GM18858 (cell line): ENCODE results near the gene NLRX1.
"Not testable (repeated sequence)": the region's sequence is repeated elsewhere in the genome, so short reads cannot be mapped to it uniquely, and the experiment has no call there.

Experiments
- ATAC-seq: cut with Tn5 transposase; IDR thresholded peaks from one replicate; pipeline ENCODE4 v1.9.1; 2021; ENCODE audit not compliant: unreplicated experiment

The NLRX1 gene

DNA sequence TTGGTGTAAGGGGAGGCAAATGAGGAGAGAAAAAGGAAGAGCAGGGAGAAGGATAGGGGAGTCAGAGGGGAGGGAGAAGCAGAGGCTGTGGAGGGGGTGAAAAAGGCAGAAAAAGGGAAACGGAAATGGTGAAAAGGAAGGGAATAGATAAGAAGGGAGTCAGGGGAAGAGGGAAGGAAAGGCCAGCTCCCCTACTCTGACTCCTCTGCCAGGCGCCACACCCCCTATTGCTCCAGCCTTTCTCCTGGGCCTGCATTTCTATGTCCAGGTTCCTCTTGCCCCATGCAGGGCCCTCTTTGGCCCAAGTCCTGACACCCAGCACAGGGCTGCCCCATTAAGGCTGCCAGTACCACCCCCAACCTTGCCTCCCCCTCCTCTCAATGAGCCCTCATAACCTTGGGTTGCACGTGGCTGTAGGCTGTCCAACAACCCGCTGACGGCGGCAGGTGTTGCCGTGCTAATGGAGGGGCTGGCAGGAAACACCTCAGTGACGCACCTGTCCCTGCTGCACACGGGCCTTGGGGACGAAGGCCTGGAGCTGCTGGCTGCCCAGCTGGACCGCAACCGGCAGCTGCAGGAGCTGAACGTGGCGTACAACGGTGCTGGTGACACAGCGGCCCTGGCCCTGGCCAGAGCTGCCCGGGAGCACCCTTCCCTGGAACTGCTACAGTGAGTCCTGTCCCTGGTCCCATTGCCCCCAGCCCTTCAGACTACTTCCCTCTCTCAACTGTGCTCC lies 13.3 kb downstream of the NLRX1 start:
- no peak for ATAC-seq

DNA sequence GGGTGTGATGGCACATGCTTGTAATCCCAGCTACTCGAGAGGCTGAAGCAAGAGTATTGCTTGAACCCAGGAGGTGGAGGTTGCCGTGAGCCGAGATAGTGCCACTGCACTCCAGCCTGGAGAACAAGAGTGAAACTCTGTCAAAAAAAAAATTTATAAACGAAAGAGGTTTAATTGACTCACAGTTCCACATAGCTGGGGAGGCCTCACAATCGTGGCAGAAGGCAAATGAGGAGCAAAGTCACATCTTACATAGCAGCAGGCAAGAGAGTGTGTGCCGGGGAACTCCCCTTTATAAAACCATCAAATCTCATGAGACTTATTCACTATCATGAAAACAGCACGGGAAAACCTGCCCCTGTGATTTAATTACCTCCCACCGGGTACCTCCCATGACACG lies 15.9 kb downstream of the NLRX1 start:
- ATAC-seq: not testable (repeated sequence)

DNA sequence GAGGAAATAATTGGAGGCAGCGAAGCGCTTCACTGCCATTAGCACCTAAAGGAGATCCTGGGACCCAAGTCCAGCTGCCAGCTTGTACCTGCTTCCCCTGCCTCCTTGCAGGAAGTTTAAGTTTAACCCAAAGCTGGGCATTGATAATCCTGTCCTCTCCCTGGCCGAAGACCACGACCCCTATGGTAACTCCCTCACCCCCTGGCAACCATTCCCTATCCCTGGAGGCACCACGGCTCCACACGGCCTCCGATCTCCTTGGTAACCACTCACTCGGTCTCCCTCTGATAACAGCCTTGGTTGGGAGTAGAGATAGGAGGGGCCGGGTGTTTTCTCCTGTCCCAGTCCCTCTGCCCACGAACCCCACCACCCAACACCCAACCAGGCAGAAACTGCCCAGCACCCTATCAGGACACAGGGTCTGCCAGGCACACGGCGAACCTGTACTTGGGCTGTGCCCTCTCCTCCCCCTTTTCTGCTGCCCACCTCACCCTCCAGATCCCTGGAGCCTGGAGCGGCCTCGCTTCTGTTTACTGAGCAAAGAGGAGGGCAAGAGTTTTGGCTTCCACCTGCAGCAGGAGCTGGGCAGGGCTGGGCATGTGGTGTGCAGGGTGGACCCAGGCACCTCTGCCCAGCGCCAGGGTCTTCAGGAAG lies 17.6 kb downstream of the NLRX1 start:
- no peak for ATAC-seq

DNA sequence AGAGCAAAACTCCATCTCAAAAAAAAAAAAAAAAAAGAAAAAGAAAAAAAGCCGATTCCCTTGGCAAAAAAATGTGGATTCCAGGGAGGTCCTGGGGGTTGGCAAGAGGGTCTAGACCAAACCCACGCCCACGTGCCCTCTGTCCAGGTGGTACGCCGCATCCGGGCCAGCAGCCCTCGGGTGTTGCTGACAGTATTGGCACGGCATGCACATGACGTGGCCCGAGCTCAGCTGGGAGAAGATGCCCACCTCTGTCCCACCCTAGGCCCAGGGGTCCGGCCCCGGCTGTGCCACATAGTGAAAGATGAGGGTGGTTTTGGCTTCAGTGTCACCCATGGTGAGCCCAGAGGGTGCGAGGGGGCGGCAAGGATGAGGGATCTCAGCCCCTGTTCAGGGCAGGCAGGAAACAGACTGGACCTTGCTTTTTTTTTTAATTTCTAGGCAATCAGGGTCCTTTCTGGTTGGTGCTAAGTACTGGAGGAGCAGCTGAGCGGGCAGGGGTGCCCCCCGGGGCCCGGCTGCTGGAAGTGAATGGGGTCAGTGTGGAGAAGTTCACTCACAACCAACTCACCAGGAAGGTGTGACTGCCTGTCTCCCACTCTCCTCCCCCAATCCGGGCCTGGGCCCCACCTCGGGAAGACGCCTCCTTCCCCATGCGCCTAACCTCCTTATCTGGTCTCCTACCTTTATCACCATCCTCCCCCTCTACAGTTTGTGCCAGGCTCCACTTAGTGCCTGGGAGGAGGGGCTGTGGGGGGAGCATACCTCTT lies 18.8 kb downstream of the NLRX1 start:
- no peak for ATAC-seq

DNA sequence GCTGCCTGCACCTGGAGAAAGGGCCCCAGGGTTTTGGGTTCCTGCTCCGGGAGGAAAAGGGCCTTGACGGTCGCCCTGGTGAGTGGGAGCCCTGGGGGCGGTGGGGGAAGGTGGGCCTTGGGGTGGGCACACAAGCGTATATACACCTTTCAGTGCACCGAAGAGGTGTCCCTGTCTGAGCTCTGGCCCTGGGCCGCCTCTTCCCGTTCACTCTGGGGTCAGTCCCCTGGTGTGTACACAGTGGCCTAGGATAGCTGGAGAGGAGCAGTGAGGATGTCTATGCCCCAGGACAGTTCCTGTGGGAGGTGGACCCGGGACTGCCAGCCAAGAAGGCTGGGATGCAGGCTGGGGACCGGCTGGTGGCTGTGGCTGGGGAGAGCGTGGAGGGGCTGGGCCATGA lies 19.5 kb downstream of the NLRX1 start:
- ATAC-seq: no peak

DNA sequence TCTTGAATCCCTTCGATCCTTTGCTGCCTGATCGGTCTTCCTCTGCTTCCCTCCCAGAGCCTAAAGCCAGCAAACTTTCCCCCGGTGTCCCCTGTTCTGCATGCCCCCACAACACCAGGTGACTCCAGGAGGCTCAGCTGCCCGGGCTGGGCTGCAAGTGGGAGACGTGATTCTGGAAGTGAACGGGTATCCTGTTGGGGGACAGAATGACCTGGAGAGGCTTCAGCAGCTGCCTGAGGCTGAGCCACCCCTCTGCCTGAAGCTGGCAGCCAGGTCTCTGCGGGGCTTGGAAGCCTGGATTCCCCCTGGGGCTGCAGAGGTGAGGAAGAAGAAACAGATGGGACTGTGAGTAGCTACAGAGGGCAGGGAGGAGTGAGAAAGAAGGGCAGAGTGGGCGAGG lies 20.4 kb downstream of the NLRX1 start:
- ATAC-seq: no peak

DNA sequence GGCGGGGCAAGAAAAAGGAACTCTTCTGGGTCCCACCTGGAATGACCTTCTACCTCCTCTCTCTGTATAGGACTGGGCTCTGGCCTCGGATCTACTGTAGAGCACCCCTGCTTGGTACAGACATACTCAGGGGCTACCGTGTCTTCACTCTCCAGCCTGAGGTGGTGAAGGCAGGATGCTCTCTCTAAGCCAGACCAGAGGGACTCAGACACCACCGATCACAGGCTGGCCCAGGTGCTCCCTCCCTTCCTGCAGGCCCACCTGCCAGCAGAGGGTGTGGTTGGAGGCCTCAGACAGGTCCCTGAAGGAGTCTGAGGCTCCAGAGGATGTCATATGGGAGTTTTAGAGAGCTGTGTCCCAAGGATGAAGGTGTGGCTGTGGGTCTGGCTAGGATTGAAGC lies 20.9 kb downstream of the NLRX1 start:
- no peak for ATAC-seq

DNA sequence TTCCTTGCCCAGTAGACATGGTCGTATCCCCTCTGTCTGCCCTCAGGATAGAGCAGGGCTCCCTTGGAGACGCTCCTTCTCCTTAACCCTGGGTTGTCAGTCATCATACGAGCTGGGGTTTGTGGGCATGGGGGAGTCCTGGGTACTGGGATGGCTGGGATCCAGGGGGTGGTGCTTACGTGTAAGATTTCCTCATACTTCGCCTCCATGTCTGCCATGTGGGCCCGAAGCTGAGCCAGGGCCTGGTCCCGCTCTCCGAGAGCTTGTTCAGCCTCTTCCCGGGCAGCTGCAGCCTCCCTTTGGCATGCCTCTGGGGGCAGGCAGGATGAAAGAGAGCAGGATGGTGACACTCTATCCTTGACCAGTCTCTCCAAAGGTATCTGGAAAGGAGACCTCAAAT lies 22.0 kb downstream of the NLRX1 start:
- ATAC-seq: no peak

DNA sequence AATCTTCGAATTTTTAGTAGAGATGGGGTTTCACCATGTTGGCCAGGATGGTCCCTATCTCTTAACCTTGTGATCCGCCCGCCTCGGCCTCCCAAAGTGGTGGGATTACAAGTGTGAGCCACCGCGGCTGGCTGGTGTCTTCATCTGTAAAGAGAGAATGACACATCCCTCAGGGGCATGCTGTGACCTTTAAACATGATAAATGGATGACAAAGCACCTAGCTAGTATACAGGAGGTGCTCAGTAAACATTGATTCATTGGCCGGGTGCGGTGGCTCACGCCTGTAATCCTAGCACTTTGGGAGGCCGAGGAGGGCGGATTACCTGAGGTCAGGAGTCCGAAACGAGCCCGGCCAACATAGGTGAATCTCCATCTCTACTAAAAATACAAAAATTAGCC lies 22.7 kb downstream of the NLRX1 start:
- not testable (repeated sequence) for ATAC-seq

DNA sequence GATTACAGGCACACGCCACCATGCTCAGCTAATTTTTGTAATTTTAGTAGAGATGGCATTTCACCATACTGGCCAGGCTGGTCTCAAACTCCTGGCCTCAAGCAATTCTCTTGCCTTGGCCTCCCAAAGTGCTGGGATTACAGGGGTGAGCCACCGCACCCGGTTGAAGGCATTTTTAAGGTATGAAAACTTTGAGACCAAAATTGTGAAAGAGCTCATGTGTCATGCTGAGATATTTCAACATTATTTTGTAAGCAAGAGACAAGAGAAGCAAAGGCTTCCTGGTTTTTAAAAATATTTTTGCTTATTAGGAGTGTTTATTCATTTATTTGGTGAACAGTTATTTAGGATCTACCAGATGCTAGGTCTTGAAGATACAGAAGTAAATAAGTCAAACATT lies 23.6 kb downstream of the NLRX1 start:
- no peak for ATAC-seq

DNA sequence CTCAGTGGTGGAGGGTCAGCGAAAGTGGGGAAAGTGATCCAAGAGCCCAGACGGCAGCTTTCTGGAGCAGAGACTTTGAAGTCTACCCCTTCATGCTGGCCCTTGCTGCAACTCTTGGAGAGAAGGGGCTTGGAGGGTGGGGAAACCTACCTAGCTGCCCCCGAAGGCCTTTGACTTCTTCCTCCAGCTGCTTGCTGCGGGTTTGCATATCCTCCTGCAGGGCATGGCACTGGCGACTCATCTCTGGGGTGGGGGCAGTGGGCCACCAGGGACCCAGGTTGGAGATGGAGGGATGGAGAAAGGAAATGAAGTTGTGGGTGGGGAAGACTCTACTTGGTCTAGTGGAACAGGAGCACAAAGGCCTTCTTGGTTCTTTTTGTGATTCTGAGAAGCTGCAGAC lies 24.5 kb downstream of the NLRX1 start:
- ATAC-seq: no peak

DNA sequence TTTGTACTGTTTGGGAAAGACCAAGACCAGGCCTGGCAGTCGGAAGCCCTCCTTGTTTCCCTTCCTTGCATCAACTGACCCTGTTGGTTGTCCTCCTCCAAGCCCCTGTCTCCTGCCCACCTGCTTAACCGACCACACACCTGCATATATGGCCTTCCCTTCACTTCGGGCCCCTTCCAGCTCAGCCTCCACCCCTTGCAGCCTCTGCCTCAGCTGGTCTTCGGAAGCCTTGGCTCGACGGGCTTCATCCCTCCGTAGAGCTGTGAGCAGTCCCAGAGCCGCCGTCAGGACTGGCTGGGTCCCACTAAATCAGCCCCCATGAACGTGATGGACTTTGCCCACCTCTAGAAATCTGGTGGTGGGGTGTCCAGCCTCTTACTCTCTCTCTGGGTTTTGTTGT lies 25.1 kb downstream of the NLRX1 start:
- no peak for ATAC-seq

DNA sequence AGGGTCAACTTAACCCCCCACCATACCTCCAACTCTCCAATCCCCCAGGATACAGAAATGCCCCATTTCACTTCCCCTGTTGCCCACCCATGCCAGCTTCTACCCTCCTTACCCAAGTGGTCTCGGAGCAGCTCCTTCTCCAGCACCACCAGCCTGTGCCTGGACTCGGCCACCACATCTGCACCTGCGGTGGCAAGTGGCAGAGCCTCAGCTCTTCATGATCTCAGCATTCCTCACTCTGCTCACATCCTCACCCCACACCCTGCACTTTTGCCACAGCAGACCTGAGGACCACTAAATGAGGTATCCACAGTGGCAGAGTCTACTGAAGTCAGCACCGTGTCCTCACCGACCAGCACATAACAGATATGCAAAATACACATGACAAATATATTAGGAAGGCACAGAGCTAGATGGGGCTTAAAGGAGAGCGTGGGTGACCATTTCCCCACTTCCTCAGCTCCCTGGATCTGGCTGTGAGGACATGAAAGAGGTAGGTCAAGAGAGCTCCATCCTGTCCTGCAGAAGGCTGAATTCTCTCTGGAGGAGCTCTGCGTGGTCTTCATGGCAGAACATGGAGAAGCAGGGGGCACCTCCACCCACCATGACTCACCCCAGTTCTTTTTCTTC lies 26.4 kb downstream of the NLRX1 start:
- ATAC-seq: no peak

DNA sequence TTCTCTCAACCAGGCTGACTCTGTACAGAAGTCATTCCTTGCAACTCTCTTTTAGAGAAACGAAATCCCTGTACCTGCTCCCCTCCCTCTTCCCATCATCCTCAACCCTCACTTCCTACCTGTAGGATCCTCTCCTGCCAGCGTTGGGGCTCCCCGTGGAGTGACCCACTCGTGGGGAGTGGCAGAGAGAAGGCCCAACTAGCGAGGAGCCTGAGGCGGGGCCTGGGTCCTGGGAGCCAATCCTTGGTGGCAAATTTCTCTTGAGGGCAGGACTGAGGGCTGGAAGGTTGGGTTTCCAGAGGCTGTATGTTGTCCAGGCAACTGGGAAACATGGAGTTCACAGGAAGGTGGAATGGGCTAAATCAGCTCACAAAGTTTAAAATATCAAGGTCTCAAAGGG lies 27.2 kb downstream of the NLRX1 start:
- no peak for ATAC-seq

DNA sequence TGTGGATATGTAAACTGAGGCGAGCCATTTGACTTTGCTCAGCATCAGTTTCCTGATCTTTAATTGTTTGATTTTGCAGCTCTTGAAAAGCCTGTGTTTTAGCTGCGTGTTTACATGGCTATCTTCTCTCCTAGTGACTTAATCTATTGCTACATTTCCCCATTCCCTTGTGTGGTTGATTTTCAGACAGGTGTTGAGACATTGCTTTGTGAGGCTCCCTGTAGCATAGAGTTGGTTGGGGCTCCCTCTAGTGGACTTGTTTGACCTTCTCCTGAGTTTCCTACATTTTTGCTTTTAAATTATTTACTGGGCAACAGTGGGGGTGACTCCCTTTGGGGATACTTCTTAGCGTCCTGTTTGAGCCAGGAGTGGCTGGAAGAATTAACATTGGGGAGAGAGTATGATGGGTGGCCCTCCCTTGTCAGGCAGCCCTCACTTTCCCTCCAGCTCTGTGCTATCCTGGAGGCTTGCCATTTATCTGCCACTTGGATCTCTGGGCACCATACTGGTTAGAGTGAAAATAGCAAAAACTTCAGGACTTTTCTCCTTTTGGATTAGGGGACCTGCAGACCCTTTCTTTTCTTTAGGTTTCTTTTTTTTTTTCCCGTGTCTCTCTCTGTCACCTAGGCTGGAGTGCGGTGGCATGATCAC lies 28.4 kb downstream of the NLRX1 start:
- no peak for ATAC-seq

DNA sequence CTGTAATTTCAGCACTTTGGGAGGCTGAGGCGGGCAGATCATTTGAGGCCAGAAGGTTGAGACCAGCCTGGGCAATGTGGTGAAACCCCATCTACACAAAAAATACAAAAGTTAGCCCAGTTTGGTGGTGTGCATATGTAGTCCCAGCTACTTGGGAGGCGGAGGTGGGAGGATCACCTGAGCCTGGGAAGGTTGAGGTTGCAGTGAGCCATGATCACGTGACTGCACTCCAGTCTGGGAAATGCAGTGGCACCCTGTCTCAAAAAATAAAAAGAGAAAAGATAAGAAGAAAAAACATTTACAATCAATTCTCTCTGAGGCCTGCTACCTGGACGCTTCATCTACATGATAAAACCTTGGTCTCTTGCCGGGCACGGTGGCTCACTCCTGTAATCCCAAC lies 30.4 kb downstream of the NLRX1 start:
- ATAC-seq: no peak

DNA sequence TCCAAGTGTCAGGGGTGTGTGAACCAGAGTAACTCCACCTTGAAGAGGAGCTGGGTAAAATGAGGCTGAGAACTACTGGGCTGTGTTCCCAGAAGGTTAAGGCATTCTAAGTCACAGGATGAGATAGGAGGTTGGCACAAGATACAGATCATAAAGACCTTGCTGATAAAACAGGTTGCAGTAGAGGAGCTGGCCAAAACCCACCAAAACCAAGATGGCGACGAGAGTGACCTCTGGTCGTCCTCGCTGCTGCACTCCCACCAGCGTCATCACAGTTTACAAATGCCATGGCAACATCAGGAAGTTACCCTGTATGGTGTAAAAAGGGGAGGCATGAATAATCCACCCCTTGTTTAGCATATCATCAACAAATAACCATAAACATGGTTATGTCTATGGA lies 32.7 kb downstream of the NLRX1 start:
- ATAC-seq: not testable (repeated sequence)

DNA sequence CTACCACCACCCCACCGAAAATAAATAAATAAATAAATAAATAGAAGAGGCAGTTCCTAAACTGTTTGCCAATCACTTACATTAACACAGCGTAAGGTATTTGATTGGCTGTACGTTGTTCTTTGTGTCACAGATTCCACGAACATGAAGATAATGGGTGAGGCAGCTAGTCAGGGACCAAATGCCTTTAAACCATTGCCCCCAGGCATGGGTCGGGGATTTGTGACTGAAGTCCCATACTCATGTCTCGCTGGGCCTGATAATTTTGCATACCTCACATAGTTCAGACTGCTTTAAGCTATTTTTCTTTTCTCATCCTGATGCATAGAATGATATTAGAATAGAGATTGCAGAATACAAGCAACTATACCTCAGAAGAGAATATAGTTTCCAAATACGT lies 34.0 kb downstream of the NLRX1 start:
- no peak for ATAC-seq

DNA sequence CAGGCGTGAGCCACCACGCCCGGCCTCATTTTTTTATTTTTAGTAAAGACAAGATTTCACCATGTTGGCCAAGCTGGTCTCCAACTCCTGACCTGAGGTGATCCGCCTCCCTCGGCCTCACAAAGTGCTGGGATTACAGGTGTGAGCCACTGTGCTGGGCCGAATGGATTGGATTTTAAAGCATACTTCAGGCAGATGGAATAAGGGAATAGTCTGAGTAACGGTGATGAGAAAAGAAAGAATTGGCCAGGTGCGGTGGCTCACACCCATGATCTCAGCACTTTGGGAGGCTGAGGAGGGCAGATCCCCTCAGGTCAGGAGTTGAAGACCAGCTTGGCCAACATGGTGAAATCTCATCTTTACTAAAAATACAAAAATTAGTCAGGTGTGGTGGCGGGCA lies 35.5 kb downstream of the NLRX1 start:
- no peak for ATAC-seq

DNA sequence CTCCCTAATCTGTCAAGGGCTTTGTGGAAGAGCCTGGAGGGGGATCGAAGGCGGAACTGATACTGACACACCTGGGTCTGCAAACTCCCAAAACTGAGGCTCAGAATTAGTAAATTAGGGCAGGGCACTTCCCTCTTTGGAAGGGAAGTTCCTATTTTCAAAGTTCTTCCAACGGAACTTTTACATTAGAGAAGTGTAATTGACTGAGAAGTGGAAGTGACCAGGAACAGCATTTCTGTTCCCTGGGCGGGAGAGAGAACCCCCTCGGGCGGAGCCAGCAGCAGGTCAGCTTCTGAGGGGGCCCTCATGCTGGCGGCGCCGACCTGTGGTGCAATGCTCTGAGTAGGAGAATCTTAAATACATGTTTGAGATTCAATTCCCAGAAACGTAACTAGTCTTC lies 36.6 kb downstream of the NLRX1 start:
- no peak for ATAC-seq
